ENCODE results near the gene TBC1D16. TPM values are rescaled to one million over a fixed set of nuclear protein-coding genes. Genes with fewer than 3 reads are reported as not detected.

Gene TBC1D16
- total and polyA plus RNA-seq, 2 donors (not counting 1 experiment from before 2014, with no cell fraction given) = 0.82 to 2.7 TPM

DNA sequence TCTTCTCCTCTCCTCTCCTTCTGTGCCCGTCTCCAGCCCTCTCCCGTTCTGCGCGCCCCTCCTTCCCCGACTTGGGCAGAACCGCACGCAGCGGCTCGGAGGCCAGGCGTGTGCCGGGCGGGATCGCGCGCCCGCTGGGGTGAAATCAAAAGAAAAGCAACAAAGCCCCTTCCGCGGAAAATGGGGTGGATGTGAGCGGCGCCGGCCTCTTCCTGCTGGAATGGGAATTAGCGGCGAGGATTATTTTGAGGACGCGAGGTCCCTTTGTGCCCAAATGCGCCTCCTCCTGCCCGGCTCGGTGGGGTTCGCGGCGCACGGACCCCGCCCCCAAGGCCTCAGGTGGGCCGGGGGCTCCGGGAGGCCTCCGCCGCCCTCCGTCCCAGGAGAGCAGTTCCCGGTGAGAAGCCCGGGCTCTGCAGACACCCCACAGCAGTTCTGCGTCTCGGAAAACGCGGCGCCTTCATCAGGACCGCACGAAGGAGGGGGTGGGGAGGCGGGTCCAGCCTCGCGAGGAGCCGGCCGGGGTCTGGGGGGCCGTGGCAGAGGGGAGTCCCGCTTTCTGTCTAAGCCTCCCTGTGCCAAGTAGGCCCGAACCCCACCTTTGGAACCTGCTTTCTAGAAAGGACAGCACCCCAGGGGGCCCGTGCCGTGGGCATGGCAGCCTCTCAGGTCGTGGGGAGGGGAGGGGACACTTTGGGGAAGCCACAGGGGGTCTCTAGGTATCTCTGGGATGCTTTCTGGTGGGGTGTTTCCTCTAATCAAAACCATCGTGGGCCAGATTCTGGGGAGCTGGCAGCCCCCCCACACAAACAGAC lies 105.4 kb downstream of the TBC1D16 start:
- peaks cover 14% of the 10 kb centered on the region for H3K27me3 Mint-ChIP-seq
- peaks cover 51% of the 10 kb centered on the region for H3K4me1 Mint-ChIP-seq
- H3K27ac Mint-ChIP-seq = peak overlapping the region; percentile 72
- H3K36me3 ChIP-seq (replicated peaks in 1 of 2; ENCODE audit: control extremely low read depth in 1 of 2, control insufficient read depth in 1 of 2, extremely low read depth in 1 of 2, insufficient read depth in 2 of 2, low read length in 1 of 2) = no peaks in the 10 kb centered on the region
- H3K9me3 Mint-ChIP-seq (ENCODE audit: insufficient read depth) = no peaks in the 10 kb centered on the region
- peaks cover 36 to 62% of the 10 kb centered on the region in 2 donors for H3K4me1 ChIP-seq (ENCODE audit: control insufficient read depth in 2 of 2, insufficient read depth in 2 of 2, low read length in 2 of 2)
- H3K4me3 Mint-ChIP-seq = peak overlapping the region; percentile 78
- POLR2A ChIA-PET = interaction anchor here (1.1 kb wide), 1 partner anchor 90 kb away, joined by 3 read pairs; no protein-coding TSS in a partner anchor
- H3K27ac ChIP-seq (ENCODE audit: low read length in 2 of 2) = no peak overlapping the region
- no peak for ATAC-seq (ENCODE audit: low read depth)
- no peaks in the 10 kb centered on the region for H3K79me2 ChIP-seq (ENCODE audit: control insufficient read depth, insufficient read depth, low read length)
- CTCF ChIA-PET = interaction anchor here (1.3 to 3.0 kb wide), 2 partner anchors 40 to 55 kb away, joined by 4 to 15 read pairs; no protein-coding TSS in a partner anchor
- peak overlapping the region; percentile 28 for H2AFZ ChIP-seq (ENCODE audit: insufficient read depth, low read depth, low read length, poor library complexity, severe bottlenecking)
- TF ChIP-seq CTCF (IDR thresholded peaks at IDR 0.05) (no peak), EZH2 (IDR thresholded peaks at IDR 0.05; ENCODE audit: borderline replicate concordance, insufficient read depth, low read depth, low read length, poor library complexity, severe bottlenecking) (no peak)
- H3K9me3 ChIP-seq (ENCODE audit: control extremely low read depth in 1 of 3, control insufficient read depth in 2 of 3, insufficient read depth in 1 of 3, low read length in 2 of 3) = no peaks in the 10 kb centered on the region
- DNase-seq = no peak
- H3K4me2 ChIP-seq (replicated peaks; ENCODE audit: low read depth, low read length, poor library complexity, severe bottlenecking) = peak overlapping the region; percentile 69
- intact Hi-C loops (cut with micrococcal nuclease) = loop anchor here (5.0 kb wide), 1 partner anchor 88 kb away; no protein-coding TSS in a partner anchor
- WGBS (ENCODE audit: insufficient coverage) = 5% methylated on average over 55 of the region's 59 CpGs
- peak overlapping the region; percentile 42 for H3K9ac ChIP-seq (ENCODE audit: low read length)
- no peaks in the 10 kb centered on the region for H4K20me1 ChIP-seq (ENCODE audit: control insufficient read depth, insufficient read depth, low read length, poor library complexity, severe bottlenecking)
- peak overlapping the region in 4 of 5 experiments; percentile 25 to 50 (median 36) for H3K4me3 ChIP-seq (ENCODE audit: control extremely low read depth in 1 of 5, extremely low read depth in 1 of 5, insufficient read depth in 1 of 5, low read depth in 2 of 5, low read length in 4 of 5)
- H3K27me3 ChIP-seq (replicated peaks in 1 of 4; ENCODE audit: control extremely low read depth in 1 of 4, control insufficient read depth in 3 of 4, insufficient read depth in 4 of 4, low read length in 3 of 4) = peaks cover 0 to 33% (median 12%) of the 10 kb centered on the region in 4 experiments

All from B cell (primary cell).